K562 (cell line): ENCODE data around the gene CCDC34. TPM values are rescaled to one million over a fixed set of nuclear protein-coding genes. Genes with fewer than 3 reads are reported as not detected.
A peak's percentile ranks its signal among the peaks of the same experiment; 100 is the strongest.

Source experiments
- ATAC-seq: fragments of 200-7000 bp; cut with Tn5 transposase; 3 replicates; pipeline ENCODE4 v1.9.1; 2020; ENCODE audit warnings: moderate library complexity
- BruUV-seq: library from RNA; stranded (reverse); fragments of 400-500 nt; replicated peaks from 2 replicates; lab custom pipeline; 2021; lab: Mats Ljungman, UMichigan
- CTCF ChIA-PET: fragments of 300-600 bp; formaldehyde crosslinking; extraction: SDS; loops from one replicate; lab custom pipeline; 2021; ENCODE audit warnings: low intra/inter-chr PET ratio; lab: Yijun Ruan, JAX
- POLR2A ChIA-PET: fragments of 300-600, 350-650 bp; sonication (Branson Sonifier 250); formaldehyde crosslinking; extraction: SDS; loops from one replicate; lab custom pipeline; 2021; ENCODE audit warnings: antibody characterized with exemption, inconsistent platforms; lab: Yijun Ruan, JAX
- DNase-seq, 4 experiments: peaks; one replicate each; pipeline versions ENCODE4 v3.0.0 to v3.0.0-alpha.2; 2011 to 2018; ENCODE audit warnings: low spot score in 3 of 4, mixed read lengths in 3 of 4; ENCODE audit errors: extremely low read depth in 1 of 4
- FAIRE-seq: peaks from 2 replicates; lab custom pipeline; 2011; peaks lifted over from hg19 to GRCh38; lab: Jason Lieb, UNC
- H2AFZ ChIP-seq: 2 replicates; pipeline ENCODE4 v1.6.0; 2011; ENCODE audit warnings: low read depth, low read length, control low read depth, inconsistent platforms
- H3K27ac ChIP-seq: fragments of 200-600 bp; 3 replicates; pipeline ENCODE4 v1.8.0; 2011; ENCODE audit warnings: low read depth, mild to moderate bottlenecking, control low read depth, inconsistent platforms, low read length, moderate library complexity, mixed read lengths; ENCODE audit errors: extremely low read depth
- H3K27me3 ChIP-seq, 2 experiments: fragments of 300-600 bp in 1 of 2; 2 replicates in 1 of 2; 3 replicates in 1 of 2; pipeline versions ENCODE4 v1.6.0 to v1.8.0; 2011; ENCODE audit warnings: inconsistent platforms in 2 of 2, low read length in 2 of 2, mild to moderate bottlenecking in 1 of 2, mixed read lengths in 1 of 2, moderate library complexity in 1 of 2; ENCODE audit not compliant: control insufficient read depth in 2 of 2, insufficient read depth in 2 of 2
- H3K36me3 ChIP-seq: fragments of 300-600 bp; 3 replicates; pipeline ENCODE4 v1.8.0; 2011; ENCODE audit warnings: mild to moderate bottlenecking, low read length, inconsistent platforms; ENCODE audit not compliant: control insufficient read depth, insufficient read depth
- H3K4me1 ChIP-seq, 2 experiments: fragments of 200-600 bp in 1 of 2; replicated peaks in 1 of 2; 2 replicates in 1 of 2; 3 replicates in 1 of 2; pipeline versions ENCODE4 v1.5.1 to v1.8.0; 2011; ENCODE audit warnings: inconsistent platforms in 2 of 2, low read length in 2 of 2, mild to moderate bottlenecking in 1 of 2, mixed read lengths in 1 of 2, moderate library complexity in 1 of 2; ENCODE audit not compliant: control insufficient read depth in 2 of 2, insufficient read depth in 2 of 2
- H3K4me2 ChIP-seq: 2 replicates; pipeline ENCODE4 v1.6.1; 2011; ENCODE audit warnings: low read length, control low read depth, inconsistent platforms, mixed read lengths; ENCODE audit not compliant: insufficient read depth
- H3K4me3 ChIP-seq: fragments of 200-600 bp; sonication (generic), shearing (Covaris generic); 2 replicates; pipeline ENCODE4 v1.5.1; 2016; ENCODE audit warnings: control low read depth, inconsistent platforms
- H3K79me2 ChIP-seq: fragments of 200-600 bp; 3 replicates; pipeline ENCODE4 v1.8.0; 2011; ENCODE audit warnings: low read length, inconsistent platforms; ENCODE audit not compliant: control insufficient read depth, insufficient read depth
- H3K9ac ChIP-seq, 2 experiments: 2 replicates each; pipeline versions ENCODE4 v1.6.0 to v1.6.1; 2011; ENCODE audit warnings: low read depth in 2 of 2, low read length in 2 of 2, control low read depth in 1 of 2, inconsistent platforms in 1 of 2, mild to moderate bottlenecking in 1 of 2, mixed read lengths in 1 of 2; ENCODE audit not compliant: insufficient read depth in 1 of 2
- H3K9me1 ChIP-seq: one replicate; pipeline ENCODE4 v1.6.0; 2011; ENCODE audit warnings: inconsistent platforms, mild to moderate bottlenecking, low read length, moderate library complexity; ENCODE audit not compliant: control insufficient read depth, insufficient read depth
- H3K9me3 ChIP-seq: replicated peaks from 2 replicates; pipeline ENCODE4 v1.5.1; 2011; ENCODE audit warnings: low read depth, low read length, inconsistent platforms; ENCODE audit not compliant: control insufficient read depth, insufficient read depth
- H4K20me1 ChIP-seq: replicated peaks from 2 replicates; pipeline ENCODE4 v1.6.1; 2011; ENCODE audit warnings: low read length, inconsistent platforms, mixed read lengths; ENCODE audit not compliant: control insufficient read depth, insufficient read depth
- C11orf30 ChIP-seq: fragments of 450-650 bp; IDR thresholded peaks from 2 replicates; pipeline ENCODE4 v1.6.1; 2016; ENCODE audit warnings: low read depth, mild to moderate bottlenecking
- CTBP1 ChIP-seq: fragments of 450-650 bp; IDR thresholded peaks from 2 replicates; pipeline ENCODE4 v1.6.1; 2016; ENCODE audit warnings: borderline replicate concordance
- ESRRB ChIP-seq: fragments of 250-450 bp; sonication (Bioruptor Pico); IDR thresholded peaks from 2 replicates; pipeline ENCODE4 v1.5.0; 2020; ENCODE audit warnings: mild to moderate bottlenecking, moderate library complexity, borderline replicate concordance
- MAFF ChIP-seq: IDR thresholded peaks from 2 replicates; pipeline ENCODE4 v1.6.1; 2012; ENCODE audit warnings: low read length, improper control_type of control experiment
- MAFG ChIP-seq: fragments of 450-650 bp; conservative IDR thresholded peaks from 2 replicates; pipeline ENCODE4 v1.6.1; 2016; ENCODE audit warnings: missing genetic modification characterization, missing compliant biosample characterization
- MAFK ChIP-seq: IDR thresholded peaks from 2 replicates; pipeline ENCODE4 v1.6.1; 2011; ENCODE audit warnings: low read length, improper control_type of control experiment
- MTA2 ChIP-seq: fragments of 450-650 bp; IDR thresholded peaks from 2 replicates; pipeline ENCODE4 v1.6.1; 2016; ENCODE audit warnings: low read depth
- PHF21A ChIP-seq: fragments of 450-650 bp; IDR thresholded peaks from 2 replicates; pipeline ENCODE4 v1.6.1; 2017; ENCODE audit warnings: low read depth, borderline replicate concordance
- TFAM ChIP-seq: fragments of 250-450 bp; sonication (Bioruptor Pico); conservative IDR thresholded peaks from 2 replicates; pipeline ENCODE4 v1.5.0; 2021; ENCODE audit warnings: mild to moderate bottlenecking, moderate library complexity
- ZNF316 ChIP-seq: fragments of 450-650 bp; IDR thresholded peaks from 2 replicates; pipeline ENCODE4 v1.6.1; 2016
- in situ Hi-C: fragments of 300-500 bp; cut with MboI; formaldehyde crosslinking; loops from 4 replicates; pipeline ENCODE4 v1.15.0; 2018; ENCODE audit warnings: inconsistent platforms, mixed read lengths
- intact Hi-C: fragments of 100-400 bp; cut with micrococcal nuclease; formaldehyde crosslinking; loops from 2 replicates; pipeline ENCODE4 v1.14.2; 2022
- polyA plus RNA-seq, 8 experiments: library from polyadenylated mRNA; depleted of rRNA in 4 of 8; stranded (reverse) in 5 of 8; unstranded in 3 of 8; fragments of >200 nt; fragmentation: Nextera tagmentation in 2 of 8; fragmentation: Illumina TruSeq in 1 of 8; extraction: Ambion mirVana in 2 of 8; extraction: Trizol in 1 of 8; gene quantifications; 2 replicates each; pipeline versions ENCODE4 v1.2.1 to v1.2.3, GENCODE V29; 2011 to 2014; ENCODE audit warnings: inconsistent platforms in 1 of 8, missing spikeins in 1 of 8
- total RNA-seq, 7 experiments: library from RNA; depleted of rRNA in 6 of 7; stranded (reverse); fragments of >200 nt in 6 of 7; fragmentation: Illumina TruSeq in 2 of 7; extraction: Trizol in 2 of 7; gene quantifications; 2 replicates each; pipeline versions ENCODE4 v1.2.1 to v1.2.3, GENCODE V29; 2011 to 2021; ENCODE audit warnings: low replicate concordance in 1 of 7
- TF ChIP-seq, protein P1 (sequence below), 2 experiments: fragments of 450-650 bp in 1 of 2; sonication (generic) in 1 of 2; formaldehyde crosslinking in 1 of 2; IDR thresholded peaks; 2 replicates each; pipeline versions ENCODE4 v1.7.1 to v1.9.0; 2016 to 2022; ENCODE audit warnings: inconsistent platforms in 1 of 2, mild to moderate bottlenecking in 1 of 2, missing genetic modification reagents in 1 of 2

Gene CCDC34
- total and polyA plus RNA-seq, 9 of the 15 experiments (the other 6 are each of a cell fraction or from before 2014, with no cell fraction given) = 6.2 to 42.0 (median 15.7) TPM

DNA sequence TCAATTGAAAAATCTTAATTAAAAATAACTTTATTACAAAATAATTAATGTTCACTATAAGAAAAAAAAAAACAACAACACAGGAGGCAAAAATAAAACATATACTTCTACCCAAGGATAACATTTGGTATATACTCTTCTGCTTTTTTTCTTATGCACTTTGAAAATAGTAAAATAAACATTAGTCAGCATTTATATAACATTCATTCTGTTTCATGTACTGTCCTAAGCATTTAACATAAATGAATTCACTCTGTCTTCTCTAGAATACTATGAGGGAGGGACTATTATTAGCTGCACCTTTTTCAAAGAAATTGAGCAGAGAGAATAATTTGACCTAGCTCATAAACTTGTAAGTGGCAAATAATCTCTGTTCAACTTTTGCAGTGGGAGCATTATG, 48.3 kb upstream of the CCDC34 start:
- BruUV-seq = no TSS peak
- Histone ChIP-seq H2AFZ (no peak overlapping the region), H3K27me3 (no peaks in the 10 kb centered on the region), H3K4me2 (no peak overlapping the region), H3K9me1 (no peaks in the 10 kb centered on the region), H4K20me1 (no peaks in the 10 kb centered on the region), H3K9me3 (no peaks in the 10 kb centered on the region), H3K36me3 (no peaks in the 10 kb centered on the region; the same call in 1 of the 3 replicates), H3K79me2 (peaks cover 12% of the 10 kb centered on the region; the same call in 1 of the 3 replicates), H3K4me3 (no peak overlapping the region), H3K9ac (no peak overlapping the region), H3K27ac (no peak overlapping the region), H3K4me1 (peaks cover 3 to 63% of the 10 kb centered on the region in 2 experiments)
- ATAC-seq (no peak), FAIRE-seq (no peak), DNase-seq (no peak)
- in situ Hi-C loops = no loop called here
- intact Hi-C loops = no loop called here
- CTCF ChIA-PET = no interaction called here
- POLR2A ChIA-PET = interaction anchor here (0.8 to 2.1 kb wide), 3 partner anchors 9 to 33 kb away, joined by 3 to 11 read pairs (median 3); no protein-coding TSS in a partner anchor
- TF ChIP-seq MAFF (peak; percentile 88), PHF21A (no peak), ESRRB (CRISPR knock-in tag) (no peak), ZNF316 (peak; percentile 98), MAFG (peak; percentile 80), TFAM (CRISPR knock-in tag) (no peak), CTBP1 (no peak), MAFK (peak; percentile 88), C11orf30 (peak; percentile 90), MTA2 (no peak)
- TF ChIP-seq, protein P1, sequence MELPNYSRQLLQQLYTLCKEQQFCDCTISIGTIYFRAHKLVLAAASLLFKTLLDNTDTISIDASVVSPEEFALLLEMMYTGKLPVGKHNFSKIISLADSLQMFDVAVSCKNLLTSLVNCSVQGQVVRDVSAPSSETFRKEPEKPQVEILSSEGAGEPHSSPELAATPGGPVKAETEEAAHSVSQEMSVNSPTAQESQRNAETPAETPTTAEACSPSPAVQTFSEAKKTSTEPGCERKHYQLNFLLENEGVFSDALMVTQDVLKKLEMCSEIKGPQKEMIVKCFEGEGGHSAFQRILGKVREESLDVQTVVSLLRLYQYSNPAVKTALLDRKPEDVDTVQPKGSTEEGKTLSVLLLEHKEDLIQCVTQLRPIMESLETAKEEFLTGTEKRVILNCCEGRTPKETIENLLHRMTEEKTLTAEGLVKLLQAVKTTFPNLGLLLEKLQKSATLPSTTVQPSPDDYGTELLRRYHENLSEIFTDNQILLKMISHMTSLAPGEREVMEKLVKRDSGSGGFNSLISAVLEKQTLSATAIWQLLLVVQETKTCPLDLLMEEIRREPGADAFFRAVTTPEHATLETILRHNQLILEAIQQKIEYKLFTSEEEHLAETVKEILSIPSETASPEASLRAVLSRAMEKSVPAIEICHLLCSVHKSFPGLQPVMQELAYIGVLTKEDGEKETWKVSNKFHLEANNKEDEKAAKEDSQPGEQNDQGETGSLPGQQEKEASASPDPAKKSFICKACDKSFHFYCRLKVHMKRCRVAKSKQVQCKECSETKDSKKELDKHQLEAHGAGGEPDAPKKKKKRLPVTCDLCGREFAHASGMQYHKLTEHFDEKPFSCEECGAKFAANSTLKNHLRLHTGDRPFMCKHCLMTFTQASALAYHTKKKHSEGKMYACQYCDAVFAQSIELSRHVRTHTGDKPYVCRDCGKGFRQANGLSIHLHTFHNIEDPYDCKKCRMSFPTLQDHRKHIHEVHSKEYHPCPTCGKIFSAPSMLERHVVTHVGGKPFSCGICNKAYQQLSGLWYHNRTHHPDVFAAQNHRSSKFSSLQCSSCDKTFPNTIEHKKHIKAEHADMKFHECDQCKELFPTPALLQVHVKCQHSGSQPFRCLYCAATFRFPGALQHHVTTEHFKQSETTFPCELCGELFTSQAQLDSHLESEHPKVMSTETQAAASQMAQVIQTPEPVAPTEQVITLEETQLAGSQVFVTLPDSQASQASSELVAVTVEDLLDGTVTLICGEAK (IDR thresholded peaks at IDR 0.05) = no peak
- TF ChIP-seq, protein P1 (CRISPR knock-in tag; IDR thresholded peaks at IDR 0.05) = no peak
